CD4-positive, alpha-beta T cell treated with Interleukin-6 for 4 hours (primary cell): ENCODE data around the gene USP2.

ENCODE experiments used
- DNase-seq: peaks from one replicate; pipeline ENCODE4 v3.0.0-alpha.2; 2020; ENCODE audit warnings: mixed read lengths

Gene USP2

GRCh38 chr11:119340335-119341221, 40.9 kb downstream of the USP2 start, which contains the start of gene C1QTNF5:
TSS of gene C1QTNF5 (minus strand) at chr11:119340883. CDS start at chr11:119340397, 486 bp downstream.
- DNase-seq: no peak

- DNase-seq: peak; percentile 47
Observed at GRCh38 chr11:119339589-119340334, 41.7 kb downstream of the USP2 start.

GRCh38 chr11:119338965-119339588, 42.4 kb downstream of the USP2 start:
- DNase-seq: no peak

GRCh38 chr11:119338318-119338890, 43.1 kb downstream of the USP2 start:
- peak; percentile 74 for DNase-seq

- no peak for DNase-seq
Observed at GRCh38 chr11:119337581-119338317, 43.7 kb downstream of the USP2 start.

- DNase-seq: no peak
Observed at GRCh38 chr11:119336744-119337469, 44.6 kb downstream of the USP2 start.

GRCh38 chr11:119335655-119336543, 45.6 kb downstream of the USP2 start:
- no peak for DNase-seq

- no peak for DNase-seq
Observed at GRCh38 chr11:119335091-119335654, 46.3 kb downstream of the USP2 start.

- DNase-seq: peak; percentile 95
Observed at GRCh38 chr11:119334174-119334930, 47.1 kb downstream of the USP2 start, which contains the start of gene RNF26. TSS of gene RNF26 (plus strand) at chr11:119334527. CDS start at chr11:119335123, 596 bp downstream.

GRCh38 chr11:119332111-119332765, 49.3 kb downstream of the USP2 start:
- no peak for DNase-seq

- no peak for DNase-seq
Observed at GRCh38 chr11:119330237-119330636, 51.3 kb downstream of the USP2 start.

- DNase-seq: no peak
Observed at GRCh38 chr11:119329320-119329719, 52.2 kb downstream of the USP2 start.

- no peak for DNase-seq
Observed at GRCh38 chr11:119324189-119324588, 57.3 kb downstream of the USP2 start.

- DNase-seq: peak; percentile 87
Observed at GRCh38 chr11:119323532-119324033, 57.9 kb downstream of the USP2 start.

GRCh38 chr11:119322921-119323531, 58.5 kb downstream of the USP2 start:
- no peak for DNase-seq

GRCh38 chr11:119322360-119322739, 59.1 kb downstream of the USP2 start:
- no peak for DNase-seq

- peak; percentile 67 for DNase-seq
Observed at GRCh38 chr11:119320776-119321524, 60.5 kb downstream of the USP2 start.
